Measurements from ENCODE around the gene MRPL12.

- TF ChIP-seq CTCF (IDR thresholded peaks at IDR 0.05; ENCODE audit: control extremely low read depth in 1 of 3, insufficient read depth in 1 of 3, low read depth in 1 of 3, low read length in 3 of 3) (no peak), BCL11A (IDR thresholded peaks at IDR 0.05; ENCODE audit: low read depth in 2 of 2, low read length in 2 of 2) (no peak), POLR2AphosphoS5 (IDR thresholded peaks at IDR 0.05; ENCODE audit: low read depth, low read length) (no peak), JUN (IDR thresholded peaks at IDR 0.05; ENCODE audit: low read depth, low read length) (no peak), EP300 (IDR thresholded peaks at IDR 0.05; ENCODE audit: borderline replicate concordance in 1 of 2, low read depth in 2 of 2, low read length in 2 of 2) (no peak), YY1 (IDR thresholded peaks at IDR 0.05; ENCODE audit: low read depth, low read length) (no peak), POLR2A (IDR thresholded peaks at IDR 0.05; ENCODE audit: control extremely low read depth in 1 of 2, low read depth in 2 of 2, low read length in 2 of 2) (0 out of 3 replicates have a peak, but pooled peaks of 1 of the 2 experiments have one; percentile 31), ZNF274 (IDR thresholded peaks at IDR 0.05; ENCODE audit: borderline replicate concordance, extremely low read depth, low read length) (no peak), CHD7 (IDR thresholded peaks at IDR 0.05; ENCODE audit: insufficient replicate concordance, low read length) (no peak), SUZ12 (IDR thresholded peaks at IDR 0.05; ENCODE audit: low read length) (no peak), MAX (IDR thresholded peaks at IDR 0.05) (peak; percentile 65), EGR1 (IDR thresholded peaks at IDR 0.05; ENCODE audit: borderline replicate concordance, low read depth, low read length) (0 out of 2 replicates have a peak, but pooled peaks have one; percentile 13), RAD21 (IDR thresholded peaks at IDR 0.05 in 1 of 2, conservative IDR thresholded peaks at IDR 0.05 in 1 of 2; ENCODE audit: low read depth in 2 of 2, low read length in 2 of 2) (no peak)
Observed at GRCh38 chr17:81711814-81712467, 8.8 kb downstream of the MRPL12 start, which contains the start of gene SLC25A10.
